ENCODE results near the gene SGK2.

SGK2 gene

GRCh38 chr20:43558412-43559146 is at the start of gene SGK2:
Gene SGK2 (plus strand): TSS chr20:43559027. CDS start chr20:43566496, 7,469 bp downstream.
- no peak for DNase-seq

GRCh38 chr20:43511879-43512278 is 46.9 kb upstream of the SGK2 start:
- DNase-seq: no peak

DNA sequence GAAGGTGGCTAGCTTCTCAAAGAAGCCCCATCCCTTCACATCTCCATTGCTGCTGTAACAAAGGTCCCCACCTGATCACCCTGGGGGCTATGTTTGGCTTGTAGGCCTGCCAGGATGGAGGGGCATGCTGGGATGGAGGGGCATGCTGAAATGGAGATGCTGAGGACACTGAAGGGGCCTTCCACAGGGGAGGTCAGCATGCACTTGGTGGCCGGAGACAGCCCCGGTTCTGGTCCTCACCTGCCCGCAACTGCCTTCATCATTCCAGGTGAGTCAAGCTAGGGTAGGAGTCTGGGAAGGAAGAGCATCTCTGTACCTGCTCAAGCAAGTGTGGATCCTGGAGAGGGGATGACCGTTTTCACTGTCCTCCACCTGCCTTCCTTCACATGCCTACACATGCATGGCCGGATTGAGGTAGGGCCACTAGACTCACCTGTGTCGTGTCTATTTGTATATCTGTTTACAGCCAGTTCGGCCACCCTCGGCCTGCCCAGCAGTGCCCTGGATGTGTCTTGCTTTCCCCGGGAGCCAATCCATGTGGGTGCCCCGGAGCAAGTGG is 45.4 kb upstream of the SGK2 start:
- no peak for DNase-seq

DNA sequence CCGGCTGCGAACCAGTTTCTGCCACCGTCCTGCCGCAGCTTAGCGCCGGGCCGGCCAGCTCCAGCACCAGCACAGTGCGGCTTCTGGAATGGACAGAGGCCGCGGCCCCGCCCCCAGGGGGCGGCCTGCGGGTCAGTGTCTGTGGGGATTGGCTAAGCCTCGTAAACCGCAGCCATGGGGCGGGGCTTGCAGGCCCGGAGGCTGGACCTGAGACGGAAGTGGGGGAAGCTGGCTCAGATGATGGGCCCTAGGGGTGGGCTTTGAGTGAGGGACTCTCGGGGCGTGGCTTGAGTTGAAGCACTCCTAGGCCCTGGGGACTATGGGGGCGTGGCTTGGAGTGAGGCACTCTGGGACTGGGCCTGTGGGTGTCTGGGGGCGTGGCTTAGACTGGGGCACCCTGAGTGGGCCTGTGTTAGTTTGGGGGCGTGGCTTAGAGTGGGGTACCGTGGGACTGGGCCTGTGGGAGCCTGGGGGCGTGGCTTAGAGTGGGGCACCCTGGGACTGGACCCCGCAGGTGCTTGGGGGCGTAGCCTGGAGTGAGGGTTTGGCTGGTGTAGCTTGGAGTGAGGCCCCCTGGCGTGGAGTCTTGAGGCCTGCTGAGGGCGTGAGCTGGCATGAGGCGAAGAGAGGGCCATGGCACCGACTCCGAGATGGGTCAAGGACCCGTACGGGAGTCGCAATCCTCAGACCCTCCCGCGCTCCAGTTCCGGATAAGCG is 44.7 kb upstream of the SGK2 start:
- peak; percentile 94 for DNase-seq

DNA sequence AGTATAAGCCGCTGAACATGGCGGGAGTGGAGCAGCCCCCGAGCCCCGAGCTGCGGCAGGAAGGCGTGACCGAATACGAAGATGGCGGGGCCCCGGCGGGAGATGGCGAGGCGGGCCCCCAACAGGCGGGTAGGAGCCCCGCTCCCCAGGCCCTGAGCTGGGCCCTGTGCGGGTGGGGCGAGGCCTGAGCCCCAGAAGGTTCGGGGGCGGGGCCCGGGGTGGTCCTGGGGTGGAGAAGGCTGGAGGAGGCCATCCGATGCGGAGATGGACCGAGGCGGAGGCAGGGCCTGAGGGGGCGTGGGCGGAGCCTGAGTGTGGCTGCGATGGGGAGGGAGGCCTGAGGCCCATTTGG is 44.2 kb upstream of the SGK2 start:
- DNase-seq: no peak

DNA sequence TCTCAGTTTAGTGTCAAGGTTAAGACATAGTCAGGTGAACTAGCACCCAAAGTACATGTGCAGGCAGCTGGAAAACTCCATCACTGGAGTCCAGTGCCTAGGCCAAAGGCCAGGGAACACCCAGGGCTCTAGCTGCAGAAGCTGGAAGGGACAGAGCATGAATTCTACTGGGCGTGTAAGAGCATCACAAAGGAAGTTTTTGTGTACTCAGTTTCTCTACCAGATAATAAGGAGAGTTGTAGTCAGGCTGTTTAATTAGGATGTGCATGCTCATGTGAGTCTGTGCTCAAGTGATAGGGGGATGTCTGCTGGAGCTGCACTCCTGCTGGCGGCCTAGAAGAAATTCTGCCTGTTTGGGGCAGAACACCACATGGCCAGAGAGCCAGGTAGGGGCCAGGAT is 43.2 kb upstream of the SGK2 start:
- no peak for DNase-seq

DNA sequence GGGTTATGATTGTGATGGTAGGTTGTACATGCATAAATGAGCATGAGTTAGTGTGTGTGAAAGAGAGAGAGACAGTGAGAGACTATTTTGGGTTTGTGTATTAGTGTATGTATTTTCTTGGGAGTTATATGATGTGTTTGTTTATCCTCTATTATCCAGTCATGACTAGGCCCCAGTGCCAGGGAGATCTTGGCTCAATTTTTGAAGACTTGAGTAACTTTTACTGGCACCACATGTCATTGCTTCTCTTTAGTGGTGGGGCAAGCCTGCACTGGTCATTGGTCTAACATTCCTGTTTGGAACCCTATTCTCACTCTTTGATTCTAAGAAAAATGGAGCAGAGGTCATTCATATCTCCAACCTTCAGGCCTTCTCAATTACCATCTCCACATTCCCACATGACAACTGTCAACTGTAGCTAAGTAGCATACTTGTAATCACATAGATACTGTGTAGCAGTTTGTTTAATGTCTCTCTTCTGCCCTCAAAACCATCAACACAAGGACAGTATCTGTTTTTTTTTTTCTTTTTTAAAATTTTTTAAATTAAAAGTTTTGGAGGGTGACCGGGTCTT is 42.5 kb upstream of the SGK2 start:
- DNase-seq: no peak

- no peak for DNase-seq
These were observed 38.7 kb upstream of the SGK2 start for GRCh38 chr20:43520074-43520630.

GRCh38 chr20:43525021-43525420 is 33.8 kb upstream of the SGK2 start:
- no peak for DNase-seq

- DNase-seq: no peak
These were observed 30.5 kb upstream of the SGK2 start for GRCh38 chr20:43528258-43528875.

DNA sequence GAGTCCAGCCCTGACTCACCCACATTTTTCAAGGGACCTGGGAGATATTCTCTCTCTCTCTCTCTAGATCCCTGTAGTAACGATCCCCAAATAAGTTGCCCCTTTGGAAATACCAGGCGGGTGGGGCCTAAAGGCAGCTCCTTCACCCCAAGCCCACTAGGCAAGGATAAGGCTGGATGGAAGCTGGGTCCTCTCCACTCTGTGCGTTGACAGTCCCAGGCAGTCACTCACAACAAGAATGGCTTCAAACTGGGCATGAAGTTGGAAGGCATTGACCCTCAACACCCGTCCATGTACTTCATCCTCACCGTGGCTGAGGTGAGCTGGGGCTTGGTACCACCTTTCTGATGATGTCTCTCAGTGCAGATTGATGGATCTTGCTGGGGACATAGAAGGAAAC is 29.8 kb upstream of the SGK2 start:
- no peak for DNase-seq

GRCh38 chr20:43529457-43530153 is 29.2 kb upstream of the SGK2 start:
- no peak for DNase-seq

DNA sequence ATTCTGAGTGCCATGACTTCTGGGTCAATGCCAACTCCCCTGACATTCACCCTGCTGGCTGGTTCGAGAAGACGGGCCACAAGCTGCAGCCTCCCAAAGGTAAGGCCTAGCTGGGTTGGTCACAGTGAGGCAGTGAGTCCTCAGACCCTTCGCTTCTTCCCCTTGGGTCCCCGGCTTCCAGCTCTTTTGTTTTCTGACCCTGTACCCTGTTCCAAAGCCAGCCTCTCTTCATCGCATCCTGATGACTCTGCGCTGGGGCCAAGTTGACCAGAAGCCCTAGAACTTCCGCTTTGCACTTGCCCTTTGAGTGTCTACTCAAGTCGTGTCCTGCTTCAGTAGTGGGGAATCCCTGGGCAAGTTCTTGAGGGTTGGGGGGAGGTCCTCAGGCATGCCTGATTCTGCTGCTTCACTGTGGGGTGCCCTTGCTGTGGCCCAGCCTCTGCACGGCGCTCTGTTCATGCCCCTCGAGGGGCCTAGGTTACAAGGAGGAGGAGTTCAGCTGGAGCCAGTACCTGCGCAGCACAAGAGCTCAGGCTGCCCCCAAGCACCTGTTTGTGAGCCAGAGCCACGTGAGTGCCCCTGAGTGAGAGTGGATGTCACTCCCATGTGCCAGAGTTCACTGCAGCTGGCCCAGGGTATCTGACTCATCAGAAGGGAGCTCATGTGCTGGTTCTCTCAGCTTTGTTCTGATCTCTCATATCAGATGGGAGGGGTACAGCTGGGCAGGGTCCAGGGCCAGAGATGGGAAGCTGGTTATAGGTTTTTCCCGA is 28.3 kb upstream of the SGK2 start:
- no peak for DNase-seq

- no peak for DNase-seq
These were observed 27.8 kb upstream of the SGK2 start for GRCh38 chr20:43531091-43531443.

DNA sequence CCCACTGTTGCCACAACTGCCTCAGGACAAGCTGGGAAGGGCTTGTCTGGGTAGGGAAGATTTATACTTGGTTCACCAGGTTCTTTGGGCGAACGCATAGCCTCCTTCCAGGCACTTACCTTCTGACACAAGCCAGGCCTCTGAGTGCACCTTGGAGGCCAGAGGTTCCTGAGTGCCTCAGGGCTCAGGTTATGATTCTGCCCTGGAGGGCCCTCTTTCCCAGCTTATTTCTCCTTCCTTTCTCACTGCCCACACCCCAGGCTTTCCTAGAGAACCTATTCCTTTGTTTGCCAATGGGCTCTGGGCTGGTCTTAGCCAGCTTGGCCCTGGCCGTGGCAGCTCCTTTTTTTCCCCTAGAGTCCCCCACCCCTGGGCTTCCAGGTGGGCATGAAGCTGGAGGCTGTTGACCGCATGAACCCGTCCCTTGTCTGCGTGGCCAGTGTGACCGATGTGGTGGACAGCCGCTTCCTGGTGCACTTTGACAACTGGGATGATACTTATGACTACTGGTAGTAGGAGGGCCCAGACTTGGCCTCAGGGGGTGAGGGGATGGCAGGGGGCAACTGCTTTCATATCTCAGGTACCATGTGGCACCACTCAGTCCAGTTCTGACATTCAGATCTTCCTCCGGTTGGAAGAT is 26.3 kb upstream of the SGK2 start:
- no peak for DNase-seq

DNA sequence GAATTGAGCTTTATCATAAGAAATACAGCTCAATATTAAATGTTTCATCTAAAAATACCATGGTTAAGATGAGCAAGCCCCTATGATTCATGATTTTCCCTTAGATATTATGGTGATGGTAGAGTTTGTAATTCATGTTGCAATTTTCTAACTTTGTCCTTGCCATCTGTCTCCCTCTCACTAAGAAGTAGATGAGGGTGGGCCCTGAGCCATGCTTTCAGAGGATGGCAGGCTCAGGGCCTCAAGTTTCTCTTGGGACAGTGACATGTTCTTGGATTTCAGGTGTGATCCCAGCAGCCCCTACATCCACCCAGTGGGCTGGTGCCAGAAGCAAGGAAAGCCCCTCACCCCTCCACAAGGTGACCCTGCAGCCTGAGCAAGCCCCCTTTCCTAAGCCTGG is 25.8 kb upstream of the SGK2 start:
- DNase-seq: no peak

- no peak for DNase-seq
These were observed 24.8 kb upstream of the SGK2 start for GRCh38 chr20:43534016-43534415.

GRCh38 chr20:43534791-43535350 is 24.0 kb upstream of the SGK2 start:
- no peak for DNase-seq

DNA sequence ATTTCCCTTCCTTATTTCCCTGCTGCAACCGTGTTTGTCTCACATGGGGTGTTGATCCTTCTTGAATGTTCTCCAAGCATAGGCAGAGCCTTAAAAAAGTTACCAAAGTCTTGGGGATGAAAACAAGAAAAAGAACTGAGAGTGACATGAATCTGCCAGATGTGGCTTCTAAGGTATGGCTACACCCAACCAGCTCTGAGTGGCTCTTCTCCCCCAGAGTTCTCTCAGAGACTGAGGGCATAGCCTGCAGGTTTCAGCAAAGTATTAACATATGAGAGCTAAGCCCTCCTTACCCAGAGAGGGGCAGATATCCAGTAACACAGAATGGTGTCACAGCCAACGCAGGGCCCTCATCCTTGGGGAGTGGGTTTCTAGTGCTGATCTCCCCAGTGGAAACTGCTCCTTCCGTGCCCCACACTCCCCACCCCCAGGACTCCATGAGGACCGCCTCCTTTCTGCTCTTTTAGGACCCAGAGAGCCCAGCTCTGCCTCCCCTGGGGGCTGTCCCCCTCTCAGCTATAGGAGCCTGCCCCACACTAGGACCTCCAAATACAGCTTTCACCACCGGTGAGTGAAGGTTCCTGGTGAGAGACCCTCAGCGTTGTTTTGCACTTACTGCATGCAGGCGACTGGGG is 23.3 kb upstream of the SGK2 start:
- no peak for DNase-seq

GRCh38 chr20:43536041-43536816 is 22.6 kb upstream of the SGK2 start:
- no peak for DNase-seq

Measured in activated T-cell treated with anti-CD3 and anti-CD28 coated beads, Interleukin-2, amount 50 U/mL, for 48 hours (primary cell).